ENCODE measurements around the gene GDAP2.
"Not testable (repeated sequence)": the region's sequence is repeated elsewhere in the genome, so short reads cannot be mapped to it uniquely, and the experiment has no call there.

GDAP2 gene, protein sequence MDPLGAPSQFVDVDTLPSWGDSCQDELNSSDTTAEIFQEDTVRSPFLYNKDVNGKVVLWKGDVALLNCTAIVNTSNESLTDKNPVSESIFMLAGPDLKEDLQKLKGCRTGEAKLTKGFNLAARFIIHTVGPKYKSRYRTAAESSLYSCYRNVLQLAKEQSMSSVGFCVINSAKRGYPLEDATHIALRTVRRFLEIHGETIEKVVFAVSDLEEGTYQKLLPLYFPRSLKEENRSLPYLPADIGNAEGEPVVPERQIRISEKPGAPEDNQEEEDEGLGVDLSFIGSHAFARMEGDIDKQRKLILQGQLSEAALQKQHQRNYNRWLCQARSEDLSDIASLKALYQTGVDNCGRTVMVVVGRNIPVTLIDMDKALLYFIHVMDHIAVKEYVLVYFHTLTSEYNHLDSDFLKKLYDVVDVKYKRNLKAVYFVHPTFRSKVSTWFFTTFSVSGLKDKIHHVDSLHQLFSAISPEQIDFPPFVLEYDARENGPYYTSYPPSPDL

DNA sequence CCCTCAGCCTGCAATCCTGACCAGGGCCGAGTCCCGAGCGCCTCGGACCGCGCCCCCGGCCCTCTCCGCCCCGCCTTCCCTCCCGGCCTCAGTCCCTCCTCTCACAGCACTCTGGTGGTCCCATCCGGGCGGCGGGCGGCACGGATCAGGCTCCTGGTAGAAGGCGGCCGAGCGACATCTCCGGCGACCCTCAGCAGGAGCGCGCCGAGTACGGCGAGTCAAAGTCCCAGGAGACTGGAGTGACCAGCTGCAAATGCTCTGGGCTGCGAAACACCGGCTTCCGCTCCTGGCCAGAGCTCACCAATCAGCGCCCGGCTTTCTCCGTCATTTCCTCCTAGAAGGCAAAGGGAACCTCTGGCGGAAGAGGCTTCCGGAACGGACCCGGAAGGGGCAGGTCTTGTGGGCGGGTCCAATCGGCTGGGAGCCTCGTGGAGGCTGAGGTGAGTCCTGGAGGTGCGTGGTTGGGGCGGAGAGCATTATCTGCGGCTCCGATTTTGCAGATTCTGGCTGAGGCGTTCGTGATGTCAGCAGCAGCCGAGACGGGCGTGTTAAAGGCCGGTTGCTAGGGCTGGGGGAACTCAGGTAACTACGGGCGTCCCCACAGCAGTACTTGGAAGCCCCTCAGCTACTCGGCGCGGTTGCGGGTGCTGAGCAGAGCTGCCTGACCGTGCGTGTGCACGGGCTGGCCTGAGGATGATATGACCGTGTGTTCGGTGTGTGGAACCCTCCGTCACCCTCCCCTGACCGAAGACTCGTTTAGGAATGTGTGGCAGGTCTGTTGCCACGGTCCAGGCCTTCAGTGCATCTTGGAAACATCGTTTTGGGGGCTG, at the start of gene GDAP2, which contains the start of gene WDR3:
TSS of gene GDAP2 (minus strand) at position 279 of the 830 bp plus-strand sequence. CDS start 9,264 bp downstream, outside the sequence.
TSS of gene WDR3 (plus strand) at position 397 of the 830 bp plus-strand sequence. CDS start 3,581 bp downstream, outside the sequence.
- DNase-seq (ENCODE audit: low read depth) = peak; percentile 91

DNA sequence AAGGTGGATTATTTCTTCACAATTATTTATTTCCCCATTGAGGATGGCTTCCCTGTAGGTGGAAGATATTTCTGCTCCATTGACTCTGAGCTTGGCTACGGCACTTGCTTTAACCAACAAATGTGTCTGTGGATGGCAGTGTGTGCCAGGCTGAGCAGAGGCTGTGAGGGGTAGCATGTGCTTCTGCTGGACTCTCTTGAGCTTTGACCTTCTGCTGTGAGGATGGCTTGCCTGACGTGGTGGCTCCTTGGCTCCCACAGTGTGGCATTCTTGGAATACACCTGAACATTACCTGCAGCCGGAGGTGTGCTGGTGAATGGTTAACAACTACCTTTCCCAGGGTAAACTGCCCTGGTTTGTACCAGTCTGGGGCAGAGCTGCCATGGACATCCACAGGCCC, 47.0 kb upstream of the GDAP2 start:
- no peak for DNase-seq (ENCODE audit: low read depth)

DNA sequence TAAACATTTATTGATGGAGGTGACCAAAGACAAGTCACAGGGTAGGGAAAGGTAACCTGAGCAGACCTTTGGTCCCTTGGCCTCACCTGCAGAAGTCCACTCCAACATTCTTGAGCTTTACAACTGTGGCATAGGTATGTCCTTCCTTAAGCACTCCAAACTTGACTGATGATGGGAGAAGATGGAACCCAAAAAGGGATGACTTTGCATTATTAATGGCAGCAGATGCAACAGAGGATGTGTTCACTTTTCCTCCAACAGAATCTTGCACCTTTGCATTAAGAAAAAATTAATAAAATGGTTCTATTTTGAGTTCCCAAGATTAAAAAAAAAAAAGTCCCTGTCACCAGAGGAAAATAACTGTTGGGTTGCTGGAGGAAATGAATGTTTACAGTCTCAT, 42.4 kb upstream of the GDAP2 start:
- DNase-seq (ENCODE audit: low read depth) = no peak

DNA sequence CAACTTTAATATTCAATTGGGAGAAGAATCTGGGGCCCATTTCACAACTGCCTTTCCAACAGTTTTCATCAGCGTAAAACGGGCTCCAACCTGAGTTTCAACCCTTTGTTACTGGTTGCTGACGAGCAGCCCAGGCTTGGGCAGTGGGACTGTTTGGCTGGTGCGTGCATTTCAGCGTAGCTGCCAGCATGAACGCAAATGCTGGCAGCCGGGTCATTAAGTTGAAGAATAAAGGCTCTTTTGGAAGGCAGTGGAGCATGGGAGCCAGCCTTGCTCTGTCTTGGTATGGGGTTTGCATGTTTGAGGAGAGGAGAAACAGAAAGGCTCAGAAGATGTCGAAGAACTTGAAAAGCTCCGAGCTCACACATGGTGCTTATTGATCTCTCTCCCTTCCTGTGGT, 40.8 kb upstream of the GDAP2 start:
- no peak for DNase-seq (ENCODE audit: low read depth)

DNA sequence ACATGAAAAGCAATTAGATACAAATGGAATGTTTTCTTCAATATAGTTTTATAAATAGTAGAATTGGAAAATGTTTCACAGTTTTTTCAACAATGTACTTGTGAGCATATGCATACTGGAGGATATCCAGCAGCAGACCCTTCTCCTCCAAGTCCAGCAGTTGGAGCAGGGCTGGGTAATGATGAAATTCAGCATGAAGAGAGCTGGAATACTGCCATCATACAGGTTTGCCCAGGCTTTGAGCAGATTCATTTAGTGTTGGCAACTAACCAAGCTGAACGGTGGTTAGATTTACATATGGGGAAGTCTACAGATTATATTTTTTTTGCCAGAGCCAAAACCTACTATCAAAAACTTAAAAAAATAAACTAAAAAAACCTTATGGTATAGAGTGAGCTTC, 38.5 kb upstream of the GDAP2 start:
- DNase-seq (ENCODE audit: low read depth) = no peak

DNA sequence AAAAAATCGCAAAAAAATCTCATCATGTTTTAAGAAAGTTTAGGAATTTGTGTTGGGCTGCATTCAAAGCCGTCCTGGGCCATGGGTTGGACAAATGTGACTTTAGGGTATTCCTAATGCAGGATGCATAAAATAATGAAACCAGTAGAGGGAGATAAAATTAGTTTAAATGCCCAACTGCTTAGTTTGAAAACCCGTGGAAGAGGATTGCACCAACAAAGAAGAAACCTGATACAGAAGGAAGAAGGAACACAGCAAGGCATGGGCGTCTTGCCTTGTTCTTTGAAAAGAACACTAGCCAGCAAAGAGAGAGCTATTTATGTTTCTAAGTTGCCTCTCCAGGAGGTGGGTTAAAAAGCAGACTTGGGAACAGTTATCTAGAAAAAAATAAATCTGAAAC, 38.1 kb upstream of the GDAP2 start:
- no peak for DNase-seq (ENCODE audit: low read depth)

DNA sequence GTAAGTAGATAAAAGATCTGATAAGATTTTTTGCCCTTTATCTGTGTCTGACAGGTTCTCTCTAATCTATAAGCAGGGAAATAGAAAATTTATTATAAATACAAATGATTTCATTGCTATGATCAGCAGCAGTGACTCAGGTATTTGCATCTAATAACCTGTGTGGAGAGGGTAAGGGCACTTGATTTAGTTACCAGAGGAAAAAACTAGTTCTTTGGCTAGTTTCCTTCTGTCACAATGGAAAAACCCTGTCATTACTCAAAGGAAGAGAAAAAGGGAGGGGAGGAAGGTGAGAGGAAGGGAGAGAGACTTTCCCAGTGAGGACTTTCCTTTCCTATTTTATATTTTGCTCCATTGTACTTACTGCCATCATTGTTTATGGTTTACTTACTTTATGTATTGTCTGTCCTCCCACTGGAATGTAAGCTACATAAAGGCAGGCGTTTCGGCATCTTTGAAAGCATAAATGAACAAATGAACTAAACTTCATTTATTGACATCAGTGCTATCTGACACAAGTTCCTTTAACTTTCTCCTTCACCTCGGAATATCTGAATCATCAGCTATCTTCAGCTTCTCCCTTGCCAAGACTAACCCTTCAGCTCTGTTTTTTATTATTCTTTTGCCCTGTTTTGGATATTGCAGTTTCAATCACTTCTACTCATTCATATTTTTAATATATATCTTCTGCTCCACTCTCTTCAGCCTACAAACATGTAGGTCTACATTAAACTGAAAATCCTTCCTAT, 35.0 kb upstream of the GDAP2 start:
- DNase-seq (ENCODE audit: low read depth) = no peak

DNA sequence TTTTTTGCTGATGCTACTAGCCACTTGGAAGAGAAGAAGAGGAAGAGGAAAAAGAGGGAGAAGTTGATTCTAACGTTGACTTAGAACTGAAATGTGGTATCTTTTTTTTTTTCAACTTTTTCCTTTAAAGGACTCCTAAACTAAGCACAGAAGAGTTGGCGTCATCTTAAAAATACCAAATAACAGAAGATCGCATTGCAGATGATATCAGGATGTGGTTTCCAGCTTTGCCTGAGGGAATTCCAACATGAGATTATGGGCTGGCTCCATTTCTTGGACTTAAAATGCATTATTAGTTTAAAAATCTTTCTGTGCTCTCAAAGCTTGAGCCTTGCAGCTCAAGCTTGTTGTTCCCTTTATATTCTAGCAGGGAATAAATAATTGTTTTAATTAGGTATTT, 29.9 kb upstream of the GDAP2 start:
- no peak for DNase-seq (ENCODE audit: low read depth)

DNA sequence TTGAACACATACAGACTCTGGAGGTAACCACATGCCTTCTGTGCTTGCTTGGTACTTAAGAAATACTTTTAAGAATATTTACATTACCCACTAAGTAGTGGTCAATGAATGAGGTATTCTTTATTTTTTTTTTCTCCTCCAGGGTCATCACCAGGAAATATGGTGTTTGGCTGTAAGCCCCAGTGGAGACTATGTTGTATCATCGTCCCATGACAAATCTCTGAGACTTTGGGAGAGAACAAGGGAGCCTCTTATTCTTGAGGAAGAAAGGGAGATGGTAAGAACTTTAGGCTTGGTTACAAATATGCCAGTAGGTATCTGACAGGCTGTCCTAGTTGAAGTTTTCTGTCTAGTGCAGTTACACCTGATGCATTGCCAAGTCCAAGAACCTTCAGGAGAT, 23.0 kb upstream of the GDAP2 start:
- DNase-seq (ENCODE audit: low read depth) = no peak

DNA sequence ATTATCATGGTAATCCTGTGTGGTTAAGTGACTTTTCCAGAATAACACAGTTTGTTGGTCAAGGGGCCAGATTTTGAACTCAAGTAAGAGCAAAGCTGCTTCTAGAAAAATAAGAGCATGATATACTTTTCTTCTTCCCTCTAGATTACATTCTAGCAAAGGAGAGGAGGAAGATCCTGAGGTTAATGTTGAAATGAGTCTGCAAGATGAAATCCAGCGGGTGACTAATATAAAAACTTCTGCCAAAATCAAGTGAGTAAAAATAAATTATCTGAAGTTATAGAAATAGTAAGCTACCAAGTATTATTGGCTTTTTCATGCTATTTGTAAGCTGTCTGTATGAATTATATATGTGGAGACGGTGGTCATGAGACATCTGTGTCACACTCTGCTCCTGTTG, 12.9 kb upstream of the GDAP2 start:
- no peak for DNase-seq (ENCODE audit: low read depth)

DNA sequence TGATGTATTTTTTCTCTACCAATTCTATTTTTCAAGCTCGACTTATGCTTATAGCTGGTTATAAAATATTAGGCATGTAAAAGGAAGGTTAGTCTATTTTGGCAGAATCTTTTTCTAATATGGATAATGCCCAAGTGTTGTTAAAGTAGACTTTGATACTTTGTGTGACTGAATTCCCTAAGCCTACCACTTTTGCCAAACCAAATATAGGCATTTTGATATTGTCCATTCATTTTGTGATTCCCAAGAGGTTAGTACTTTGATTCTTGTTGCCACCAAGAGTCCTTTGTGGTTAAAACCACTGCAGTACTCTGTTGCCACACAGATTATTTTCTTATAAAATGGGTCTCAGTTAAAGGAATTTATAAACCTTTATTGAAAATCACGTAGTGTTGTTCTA, 4.3 kb upstream of the GDAP2 start:
- DNase-seq (ENCODE audit: low read depth) = no peak

DNA sequence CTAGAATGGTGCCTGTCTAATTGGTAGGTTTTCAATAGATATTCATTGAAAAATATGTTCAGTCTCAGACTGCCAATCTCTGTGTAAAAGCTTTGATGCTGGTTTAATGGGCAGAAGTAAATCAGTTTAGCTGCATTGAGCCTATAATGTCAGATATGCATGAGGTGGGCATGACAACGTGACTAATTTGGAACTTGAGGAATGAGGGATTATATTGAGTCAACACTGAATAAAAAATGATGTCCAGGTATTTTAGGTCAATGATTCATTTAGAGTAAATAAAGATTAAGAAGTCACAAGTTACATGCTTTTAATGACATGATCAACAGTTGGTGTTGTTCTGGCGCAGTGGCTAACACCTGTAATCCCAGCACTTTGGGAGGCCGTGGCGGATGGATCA, 3.2 kb upstream of the GDAP2 start:
- DNase-seq (ENCODE audit: low read depth) = no peak

DNA sequence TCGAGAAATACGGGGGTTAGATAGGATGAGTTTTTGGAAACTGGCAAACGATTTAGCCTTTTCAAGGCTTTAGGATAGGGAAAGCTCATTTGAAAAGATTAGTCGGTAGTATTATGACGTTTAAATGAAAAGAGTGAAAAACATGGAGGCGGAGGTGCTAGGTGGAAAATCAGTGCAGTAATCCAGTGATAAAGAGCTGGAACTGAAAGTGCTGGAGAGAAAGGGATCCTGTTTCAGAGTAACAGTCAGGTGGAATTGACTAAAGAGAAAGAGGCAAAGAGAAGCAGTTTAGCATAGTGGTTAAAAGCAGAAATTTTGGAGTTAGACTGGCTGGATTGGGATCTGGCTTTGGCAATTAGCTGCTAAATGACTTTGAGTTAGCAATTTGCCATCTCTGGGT, 1.1 kb upstream of the GDAP2 start:
- no peak for DNase-seq (ENCODE audit: low read depth)

DNA sequence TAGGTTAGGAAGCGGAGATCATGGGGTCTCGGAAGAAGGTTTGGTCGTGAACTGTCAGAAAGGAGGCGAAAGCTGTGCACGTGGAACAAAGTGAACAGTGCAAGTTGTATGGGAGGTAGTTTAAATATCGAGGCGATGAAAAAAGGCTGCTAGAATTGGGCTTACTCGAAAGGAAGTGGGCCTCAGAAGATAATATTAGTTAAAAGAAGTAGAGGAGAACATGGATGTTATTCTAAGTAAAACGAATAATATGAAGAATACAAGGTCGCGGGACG, 689 bp upstream of the GDAP2 start:
- DNase-seq (ENCODE audit: low read depth) = no peak

DNA sequence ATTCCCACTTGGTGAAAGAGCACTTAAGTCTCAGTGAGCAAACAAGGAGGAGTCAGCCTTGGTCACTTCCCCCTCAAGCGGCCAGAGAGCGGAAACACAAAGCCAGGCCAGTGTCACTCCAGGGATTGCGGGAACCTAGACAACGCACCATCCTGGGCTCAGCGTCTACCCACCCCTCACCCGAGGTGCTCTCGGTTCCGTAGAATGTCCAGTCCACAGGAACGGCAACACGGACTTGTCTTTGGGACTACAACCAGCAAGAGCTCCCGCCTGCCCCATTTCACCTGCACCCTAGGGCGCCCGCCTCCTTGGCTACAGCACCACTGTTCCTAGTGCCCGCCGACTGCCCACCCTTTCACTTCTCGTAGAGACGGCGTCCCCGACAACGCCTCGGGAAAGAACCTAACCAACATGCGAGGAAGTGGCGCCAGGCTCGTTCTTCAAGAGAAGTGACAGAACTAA, 509 bp downstream of the GDAP2 start:
- DNase-seq (ENCODE audit: low read depth) = peak; percentile 2

DNA sequence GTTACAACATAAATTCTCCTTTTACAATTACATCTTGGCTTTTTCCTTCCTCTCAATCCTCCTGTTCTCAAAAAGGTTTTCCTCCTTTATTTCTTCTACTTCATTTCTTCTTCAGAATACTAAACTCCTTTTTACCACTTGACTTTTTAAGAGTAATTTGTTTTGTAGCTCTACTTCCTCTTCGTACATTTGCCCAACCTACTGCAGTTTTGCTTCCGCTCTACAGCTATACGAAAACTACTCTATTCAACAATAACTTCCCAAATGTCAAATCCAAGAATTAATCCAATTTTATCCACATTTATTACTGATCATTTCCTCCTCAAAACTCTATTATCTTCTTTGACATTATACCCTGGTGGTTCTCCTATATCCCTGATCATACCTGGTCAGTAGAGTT, 3.4 kb downstream of the GDAP2 start:
- DNase-seq (ENCODE audit: low read depth) = no peak

DNA sequence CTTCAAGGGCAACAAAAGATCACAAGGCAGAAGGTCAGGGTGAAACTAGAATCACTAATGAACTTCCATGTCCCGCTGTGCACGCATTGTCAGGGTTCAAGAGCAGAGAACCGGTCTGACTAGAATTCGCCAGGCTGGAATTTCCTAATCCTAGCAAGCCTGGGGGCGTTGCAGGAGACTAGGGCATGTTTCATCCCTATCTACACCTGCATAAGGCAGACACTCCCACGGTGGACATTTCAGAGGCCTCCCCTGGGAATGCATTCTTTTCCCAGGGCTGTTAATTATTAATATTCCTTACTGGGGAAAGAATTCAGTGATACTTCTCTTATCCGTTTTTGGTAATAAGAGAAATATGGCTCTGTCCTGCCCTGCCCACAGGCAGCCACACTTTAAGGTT, 6.7 kb downstream of the GDAP2 start:
- DNase-seq (ENCODE audit: low read depth) = not testable (repeated sequence)

DNA sequence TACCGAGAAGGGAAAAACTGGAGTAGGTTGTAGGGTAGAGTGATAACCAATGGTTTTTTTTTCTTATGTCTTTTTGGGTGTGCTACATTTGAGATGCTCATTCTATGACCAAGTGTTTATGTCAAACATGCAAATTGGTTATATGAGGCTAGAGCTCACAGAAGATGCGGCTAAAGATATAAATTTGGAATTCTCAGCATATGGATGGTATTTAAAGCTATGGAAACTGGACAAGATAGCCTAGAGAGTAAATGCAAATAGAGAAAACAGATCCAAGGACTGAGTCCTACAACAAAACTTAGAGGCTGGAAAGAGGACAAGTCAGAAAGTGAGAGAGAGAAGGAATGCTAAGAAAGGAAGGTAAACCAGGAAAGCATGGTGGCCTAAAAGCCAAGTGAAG, 7.4 kb downstream of the GDAP2 start:
- DNase-seq (ENCODE audit: low read depth) = no peak

DNA sequence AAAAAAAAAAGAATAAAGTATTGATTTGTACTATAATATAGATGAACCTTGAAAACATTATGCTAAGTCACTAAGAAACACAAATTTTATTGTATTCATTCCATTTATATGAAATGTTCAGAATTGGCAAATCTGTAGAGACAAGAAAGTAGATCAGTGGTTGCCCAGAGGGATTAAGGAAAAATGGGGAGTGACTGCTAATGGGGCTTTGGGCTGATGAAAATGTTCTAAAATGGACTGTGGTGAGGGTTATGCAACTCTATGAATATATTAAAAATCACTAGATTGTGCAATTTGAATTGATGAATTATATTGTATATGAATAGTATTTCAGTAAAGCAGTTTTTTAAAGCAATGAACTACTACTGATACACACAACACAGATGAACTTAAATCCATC, 10.0 kb downstream of the GDAP2 start:
- DNase-seq (ENCODE audit: low read depth) = no peak

DNA sequence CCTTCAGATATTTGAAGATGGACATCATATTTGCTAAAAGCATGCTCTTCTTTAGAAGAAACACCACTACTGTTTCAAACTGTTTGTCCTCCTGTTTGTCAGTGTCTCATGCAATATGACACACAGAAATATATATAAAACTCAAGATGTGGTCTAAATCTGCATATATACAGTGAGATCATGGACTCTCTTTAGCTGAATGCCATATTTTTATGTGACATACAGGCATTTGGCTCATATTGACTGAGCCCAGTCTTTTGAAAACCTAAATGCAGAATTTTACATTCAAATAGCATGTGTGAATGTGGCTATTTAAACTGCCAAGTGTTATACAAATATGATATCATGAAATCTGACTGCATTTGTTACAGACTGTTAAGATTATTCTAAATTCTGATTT, 18.4 kb downstream of the GDAP2 start:
- DNase-seq (ENCODE audit: low read depth) = no peak

DNA sequence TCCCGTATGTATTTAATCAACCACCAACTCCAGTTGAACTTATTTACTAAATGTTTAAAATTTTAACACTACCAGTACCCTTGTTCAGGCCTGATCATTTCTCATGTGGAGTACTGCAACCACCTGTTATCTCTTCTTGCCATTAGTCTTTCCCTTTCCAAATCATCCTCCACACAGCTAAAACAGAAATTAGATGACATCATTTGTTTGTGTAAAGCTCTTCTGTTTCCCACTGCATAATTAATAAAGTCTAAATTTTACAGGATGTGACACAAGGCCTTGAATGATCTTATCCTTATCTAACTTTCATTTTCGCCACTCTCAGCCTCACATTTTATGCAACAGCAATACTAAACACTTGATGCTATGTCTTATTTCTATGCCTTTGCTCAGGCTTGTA, 24.4 kb downstream of the GDAP2 start:
- no peak for DNase-seq (ENCODE audit: low read depth)

DNA sequence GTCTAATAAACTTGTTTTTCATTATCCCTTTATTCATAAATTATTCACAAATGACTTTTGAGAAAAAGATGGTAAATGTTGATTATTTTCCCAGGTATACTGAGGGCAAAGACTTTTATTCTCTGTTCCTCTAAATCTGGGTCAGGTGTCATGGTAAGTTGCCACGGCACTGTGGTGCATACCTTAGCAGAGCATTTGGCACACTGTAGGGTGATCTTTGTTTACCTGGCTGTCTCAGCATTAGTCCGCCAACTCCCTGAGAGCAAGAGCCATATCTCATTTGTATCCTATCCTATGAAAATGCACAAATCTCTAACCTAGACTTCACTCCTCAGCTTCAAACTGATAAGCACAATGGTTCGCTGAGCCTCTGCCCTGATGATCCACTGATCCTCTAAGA, 24.9 kb downstream of the GDAP2 start:
- DNase-seq (ENCODE audit: low read depth) = no peak

DNA sequence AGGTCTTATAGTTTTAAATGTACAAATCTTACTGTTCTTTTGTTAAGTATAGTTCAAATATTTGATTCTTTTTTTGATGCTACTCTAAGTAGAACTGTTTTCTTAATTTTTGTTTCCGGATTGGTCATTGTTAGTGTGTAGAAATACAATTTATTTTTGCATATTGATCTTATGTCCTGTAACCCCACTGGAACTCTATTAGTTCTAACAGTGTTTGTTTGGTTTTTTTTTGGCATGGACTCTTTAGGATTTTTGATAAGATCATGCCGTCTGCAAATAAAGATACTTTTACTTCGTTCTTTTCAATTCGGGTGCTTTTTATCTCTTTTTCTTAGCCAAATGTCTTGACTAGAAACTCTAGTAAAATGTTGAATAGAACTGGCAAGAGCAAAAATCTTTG, 26.5 kb downstream of the GDAP2 start:
- DNase-seq (ENCODE audit: low read depth) = no peak
